GM21390 (cell line): ENCODE measurements around the gene CNPY1.
"Not testable (repeated sequence)": the region's sequence is repeated elsewhere in the genome, so short reads cannot be mapped to it uniquely, and the experiment has no call there.

ENCODE experiments used
- ATAC-seq: cut with Tn5 transposase; IDR thresholded peaks from one replicate; pipeline ENCODE4 v1.9.1; 2021; ENCODE audit not compliant: unreplicated experiment

The CNPY1 gene

DNA sequence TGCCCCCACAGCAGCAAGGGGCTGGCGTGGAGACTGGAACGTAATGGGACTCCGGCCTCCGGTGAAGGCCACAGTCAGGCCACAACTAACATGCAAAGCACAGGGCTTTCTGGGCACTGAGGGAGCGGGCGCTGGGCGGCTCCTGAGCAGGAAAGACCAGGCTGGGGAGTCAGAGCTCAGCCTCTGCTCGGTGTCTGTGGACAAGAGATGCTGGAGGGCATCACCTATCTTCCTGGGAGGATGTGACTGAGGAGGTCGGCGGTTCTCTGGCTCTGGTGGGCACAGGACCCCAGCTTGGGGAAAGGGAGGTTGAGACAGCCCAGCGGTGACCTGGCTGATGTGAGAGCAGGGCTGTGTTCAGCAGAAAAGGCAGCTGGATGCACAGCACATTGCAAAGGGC, 11.7 kb downstream of the CNPY1 start:
- ATAC-seq, result no peak

GRCh38 chr7:155533827-155534690, 12.3 kb downstream of the CNPY1 start:
- peak; percentile 74 for ATAC-seq

DNA sequence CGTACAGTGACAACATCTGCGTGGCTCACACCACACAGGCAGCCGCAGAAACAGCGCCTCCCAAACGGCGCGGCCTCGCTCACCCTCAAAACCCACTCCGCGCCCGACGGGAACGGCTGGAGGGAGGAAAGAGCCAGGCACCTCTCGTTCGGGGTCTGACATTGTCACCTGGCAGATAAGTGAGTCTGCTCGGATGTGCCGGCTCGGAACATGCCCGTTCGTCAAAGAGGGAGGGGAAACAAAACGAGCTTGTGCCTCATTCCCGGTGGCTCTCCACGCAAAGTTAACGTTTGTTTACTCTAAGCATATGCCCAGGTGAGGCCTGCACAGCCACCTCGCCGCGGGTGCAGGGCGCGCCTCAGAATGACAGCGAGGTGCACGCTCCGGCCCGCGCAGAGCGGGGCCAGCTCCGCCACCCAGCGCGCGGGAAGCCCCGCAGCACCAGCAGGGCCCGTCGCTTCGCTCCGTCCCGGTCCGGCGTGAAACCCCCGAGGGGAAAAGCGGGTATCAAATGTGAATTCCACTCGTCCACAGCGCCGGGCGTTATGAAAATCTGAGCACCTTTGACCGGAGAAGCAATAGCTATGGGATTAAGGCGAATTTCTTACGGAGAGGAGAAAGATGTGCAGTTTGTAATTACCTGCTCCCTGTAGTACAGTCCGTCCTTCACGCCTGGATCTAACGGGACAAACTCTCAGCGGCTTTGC, 13.1 kb downstream of the CNPY1 start:
- peak; percentile 16 for ATAC-seq

GRCh38 chr7:155532792-155533119, 13.6 kb downstream of the CNPY1 start:
- no peak for ATAC-seq

- ATAC-seq, result no peak
These were observed 14.7 kb downstream of the CNPY1 start for GRCh38 chr7:155531681-155532080.

DNA sequence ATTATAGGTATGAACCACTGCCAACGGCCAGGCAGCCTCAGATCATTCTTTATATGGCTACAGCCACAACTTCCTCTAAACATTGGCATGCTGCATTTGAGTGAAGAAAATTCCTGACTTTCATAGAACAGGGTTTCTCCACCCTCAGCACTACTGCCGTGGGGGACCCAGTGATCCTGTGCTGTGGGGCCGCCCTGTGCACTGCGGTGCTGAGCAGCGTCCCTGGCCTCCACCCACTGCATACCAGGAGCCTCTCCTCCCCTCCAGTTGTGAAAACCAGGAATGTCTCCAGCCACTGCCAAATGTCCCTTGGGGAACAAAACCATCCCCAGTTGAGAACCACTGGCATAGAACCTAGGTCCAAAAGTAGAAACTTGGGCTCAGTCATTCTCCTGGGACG, 15.8 kb downstream of the CNPY1 start:
- ATAC-seq, result no peak

GRCh38 chr7:155529845-155530244, 16.5 kb downstream of the CNPY1 start:
- no peak for ATAC-seq

- no peak for ATAC-seq
These were observed 17.0 kb downstream of the CNPY1 start for GRCh38 chr7:155529346-155529745.

DNA sequence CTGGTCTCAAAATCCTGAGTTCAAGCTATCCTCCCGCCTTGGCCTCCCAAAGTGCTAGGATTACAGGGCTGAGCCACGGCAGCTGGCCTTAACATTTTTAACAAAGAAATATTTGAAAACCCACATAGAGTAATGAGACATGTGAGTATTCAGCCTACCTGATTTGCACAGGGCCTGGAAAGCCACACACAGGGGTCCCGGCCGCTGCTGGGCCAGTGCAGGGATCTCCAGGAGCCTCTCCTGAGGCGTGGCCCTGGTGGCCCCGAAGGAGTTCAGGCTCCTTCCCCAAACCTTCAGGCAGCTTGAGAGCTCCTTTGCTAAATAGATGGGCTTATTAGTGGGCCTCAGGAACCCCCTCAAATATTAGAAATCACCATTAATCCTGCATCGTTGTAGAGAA, 18.7 kb downstream of the CNPY1 start:
- no peak for ATAC-seq

- no peak for ATAC-seq
These were observed 20.1 kb downstream of the CNPY1 start for GRCh38 chr7:155526225-155526624.

DNA sequence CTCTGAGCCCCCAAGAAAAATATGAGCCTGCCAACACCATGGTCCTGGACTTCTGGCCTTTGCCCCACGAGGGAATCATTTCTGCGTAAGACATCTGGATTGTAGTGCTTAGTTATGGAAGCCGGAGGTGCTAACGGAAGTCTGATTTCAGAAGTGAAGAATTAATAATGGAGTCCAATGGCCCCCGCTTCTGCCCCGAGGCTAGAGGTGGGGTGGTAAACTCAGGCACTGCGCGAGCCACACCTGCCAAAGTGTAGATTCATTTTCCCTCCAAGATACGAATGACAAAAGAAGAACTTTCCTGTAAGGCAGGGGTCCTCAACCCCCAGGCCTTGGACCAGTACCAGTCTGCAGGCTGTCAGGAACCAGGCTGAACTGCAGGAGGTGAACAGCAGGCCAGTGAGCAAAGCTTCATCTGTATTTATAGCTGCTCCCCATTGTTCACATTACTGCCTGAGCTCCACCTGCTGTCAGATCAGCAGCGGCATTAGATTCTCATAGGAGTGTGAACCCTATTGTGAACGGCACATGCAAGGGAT, 22.3 kb downstream of the CNPY1 start:
- no peak for ATAC-seq

GRCh38 chr7:155523168-155523675, 23.1 kb downstream of the CNPY1 start:
- ATAC-seq, result no peak

- no peak for ATAC-seq
These were observed 24.5 kb downstream of the CNPY1 start for GRCh38 chr7:155521743-155522398.

- no peak for ATAC-seq
These were observed 25.2 kb downstream of the CNPY1 start for GRCh38 chr7:155521007-155521742.

DNA sequence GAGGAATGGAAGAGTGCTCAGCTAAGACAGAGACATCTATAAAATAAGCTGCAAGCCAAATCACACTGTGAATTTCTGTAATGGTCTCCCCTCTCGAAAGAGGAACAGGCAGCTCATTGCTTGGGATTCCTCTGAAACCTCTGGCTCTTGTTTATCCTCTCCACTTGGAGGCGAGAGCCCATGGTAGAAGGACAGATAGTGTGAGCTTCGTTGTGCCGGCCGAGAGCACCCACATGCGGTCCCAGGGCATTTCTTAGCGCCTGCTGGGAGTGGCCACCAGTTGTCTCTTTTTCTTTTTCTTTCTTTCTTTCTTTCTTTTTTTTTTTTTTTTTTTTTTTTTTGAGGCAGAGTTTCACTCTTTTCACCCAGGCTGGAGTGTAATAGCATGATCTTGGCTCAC, 26.2 kb downstream of the CNPY1 start:
- no peak for ATAC-seq

DNA sequence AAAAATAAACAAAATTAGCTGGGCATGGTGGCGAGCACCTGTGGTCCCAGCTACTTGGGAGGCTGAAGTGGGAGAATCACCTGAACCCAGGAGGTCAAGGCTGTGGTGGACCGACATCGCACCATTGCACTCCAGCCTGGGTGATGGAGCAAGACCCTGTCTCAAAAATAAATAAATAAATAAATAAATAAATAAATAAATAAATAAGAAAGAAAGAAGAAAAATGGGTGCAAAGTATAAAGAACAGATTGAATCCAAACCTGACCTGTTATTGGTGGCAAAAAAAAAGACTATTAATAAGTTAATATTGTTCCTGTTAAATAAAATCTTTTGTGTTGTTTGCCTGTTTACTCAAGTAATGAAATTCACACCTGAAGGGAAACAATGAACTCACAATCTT, 27.0 kb downstream of the CNPY1 start:
- ATAC-seq, result not testable (repeated sequence)

- no peak for ATAC-seq
These were observed 27.7 kb downstream of the CNPY1 start for GRCh38 chr7:155518633-155519032.

DNA sequence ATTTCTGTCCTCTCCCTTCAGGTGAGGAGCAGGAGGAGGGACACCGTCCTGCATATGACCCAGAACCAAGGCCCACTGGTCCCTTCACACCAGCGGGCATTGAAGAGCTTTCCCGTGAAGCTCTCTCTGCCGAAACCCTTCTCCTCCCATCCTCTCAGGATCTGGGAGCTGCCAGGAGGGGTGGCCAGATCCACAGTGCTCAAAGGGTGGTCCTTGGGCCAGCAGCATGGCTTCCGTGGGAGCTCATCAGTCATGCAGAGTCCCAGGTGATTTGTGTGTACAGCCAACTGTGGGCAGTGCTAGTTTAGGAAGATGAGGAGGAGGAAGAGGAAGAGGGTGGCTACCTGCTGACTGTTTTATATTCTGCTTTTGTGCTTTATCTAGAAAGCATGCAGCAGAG, 28.4 kb downstream of the CNPY1 start:
- no peak for ATAC-seq

GRCh38 chr7:155517452-155517851, 28.9 kb downstream of the CNPY1 start:
- ATAC-seq, result no peak

DNA sequence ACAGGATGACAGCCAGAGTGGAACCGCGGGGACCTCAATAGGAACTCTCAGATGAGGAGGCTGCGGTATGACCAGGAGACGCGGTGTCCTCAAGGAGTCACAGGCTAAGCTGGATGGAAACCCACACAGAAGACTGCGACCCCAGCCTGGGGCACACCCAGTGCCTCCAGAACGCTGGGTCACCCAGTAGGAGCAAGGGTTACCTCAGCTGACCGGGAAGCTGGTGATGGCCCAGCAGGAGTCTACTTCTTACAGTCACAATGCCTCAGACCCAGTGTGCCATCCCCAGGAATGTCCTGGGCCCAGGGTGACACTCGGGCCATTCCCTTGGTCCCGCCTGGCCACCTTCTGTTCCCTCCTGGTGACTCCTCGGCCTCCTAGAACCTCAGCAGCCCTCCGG, 29.9 kb downstream of the CNPY1 start:
- no peak for ATAC-seq

DNA sequence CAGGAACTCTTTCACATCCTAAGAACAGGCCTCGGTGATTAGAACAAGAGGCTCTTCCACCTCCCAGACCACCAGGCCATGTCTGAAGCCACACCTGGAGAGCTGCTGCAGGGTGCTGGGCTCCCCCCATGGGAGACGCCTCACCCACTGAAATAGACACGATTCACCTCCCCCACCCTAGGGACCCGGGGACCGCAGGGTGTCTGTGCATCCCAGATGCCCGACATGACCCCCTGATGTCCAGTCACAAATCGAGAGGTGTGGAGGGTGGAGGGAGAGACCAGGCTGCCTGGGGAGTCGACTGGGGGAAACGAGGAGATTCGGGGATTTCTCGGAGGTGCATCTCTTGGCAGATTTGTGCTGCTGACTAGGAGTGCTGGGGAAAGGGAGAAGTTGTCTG, 31.0 kb downstream of the CNPY1 start:
- no peak for ATAC-seq
